HepG2 (cell line): ENCODE results near the gene SPAG4. TPM values are rescaled to one million over a fixed set of nuclear protein-coding genes. Genes with fewer than 3 reads are reported as not detected.

Experiments
- AHR ChIP-seq: IDR thresholded peaks from 2 replicates; pipeline ENCODE4 v1.6.1; 2018; ENCODE audit warnings: missing genetic modification reagents, missing compliant biosample characterization
- AKNA ChIP-seq: sonication (generic); formaldehyde crosslinking; IDR thresholded peaks from 2 replicates; pipeline ENCODE4 v1.4.0; 2020; ENCODE audit warnings: missing genetic modification reagents, borderline replicate concordance
- DBP ChIP-seq: sonication (generic); formaldehyde crosslinking; IDR thresholded peaks from 2 replicates; pipeline ENCODE4 v1.4.0; 2020; ENCODE audit warnings: missing genetic modification reagents; ENCODE audit errors: not compliant biosample characterization
- ESRRA ChIP-seq: sonication (generic); formaldehyde crosslinking; IDR thresholded peaks from 2 replicates; pipeline ENCODE4 v1.5.1; 2020; ENCODE audit warnings: mild to moderate bottlenecking, low read depth, missing genetic modification reagents
- ETS1 ChIP-seq: sonication (generic); formaldehyde crosslinking; IDR thresholded peaks from 2 replicates; pipeline ENCODE4 v1.4.0; 2020; ENCODE audit warnings: missing genetic modification reagents
- HCFC1 ChIP-seq: fragments of 150-350 bp; IDR thresholded peaks from 2 replicates; pipeline ENCODE4 v1.6.1; 2014; ENCODE audit warnings: low read depth, low read length
- HIVEP1 ChIP-seq: sonication (generic); formaldehyde crosslinking; IDR thresholded peaks from 2 replicates; pipeline ENCODE4 v1.4.0; 2020; ENCODE audit warnings: mild to moderate bottlenecking, missing genetic modification reagents
- IKZF5 ChIP-seq: IDR thresholded peaks from 2 replicates; pipeline ENCODE4 v1.6.1; 2018; ENCODE audit warnings: missing genetic modification reagents, mild to moderate bottlenecking, missing compliant biosample characterization
- SRY ChIP-seq: sonication (generic); formaldehyde crosslinking; IDR thresholded peaks from 2 replicates; pipeline ENCODE4 v1.8.0; 2022; ENCODE audit warnings: mild to moderate bottlenecking, missing genetic modification reagents
- ZBTB10 ChIP-seq: sonication (generic); formaldehyde crosslinking; IDR thresholded peaks from 2 replicates; pipeline ENCODE4 v1.4.0; 2020; ENCODE audit warnings: missing genetic modification reagents, borderline replicate concordance
- ZBTB38 ChIP-seq: sonication (generic); formaldehyde crosslinking; IDR thresholded peaks from 2 replicates; pipeline ENCODE4 v1.5.1; 2020; ENCODE audit warnings: mild to moderate bottlenecking, missing genetic modification reagents
- ZFP62 ChIP-seq: sonication (generic); formaldehyde crosslinking; IDR thresholded peaks from 2 replicates; pipeline ENCODE4 v1.4.0; 2020; ENCODE audit warnings: missing genetic modification reagents
- ZNF558 ChIP-seq: sonication (generic); formaldehyde crosslinking; IDR thresholded peaks from 2 replicates; pipeline ENCODE4 v1.9.0; 2022; ENCODE audit warnings: mild to moderate bottlenecking, missing genetic modification reagents, borderline replicate concordance
- ZNF839 ChIP-seq: sonication (generic); formaldehyde crosslinking; IDR thresholded peaks from 2 replicates; pipeline ENCODE4 v1.4.0; 2020; ENCODE audit warnings: missing genetic modification reagents, mild to moderate bottlenecking, borderline replicate concordance
- polyA plus RNA-seq, 8 experiments: library from polyadenylated mRNA; depleted of rRNA in 3 of 8; stranded (reverse) in 7 of 8; unstranded in 1 of 8; fragments of >200 nt; fragmentation: Illumina TruSeq in 4 of 8; extraction: Trizol in 4 of 8; gene quantifications; 2 replicates each; pipeline versions ENCODE4 v1.2.1 to v1.2.3, GENCODE V29; 2011 to 2016; ENCODE audit warnings: low read depth in 4 of 8, missing spikeins in 1 of 8, mixed read lengths in 1 of 8; ENCODE audit not compliant: insufficient read depth in 1 of 8
- total RNA-seq, 5 experiments: library from RNA; depleted of rRNA; stranded (reverse); fragments of >200 nt; fragmentation: Illumina TruSeq; extraction: Trizol; gene quantifications; 2 replicates each; pipeline ENCODE4 v1.2.3, GENCODE V29; 2016; ENCODE audit warnings: low read depth in 1 of 5

Gene SPAG4
- total and polyA plus RNA-seq, 2 of the 13 experiments (the other 11 are each of a cell fraction or from before 2014, with no cell fraction given), result 5.8 to 137 TPM

- peak; percentile 99 for TF ChIP-seq AKNA (CRISPR knock-in tag)
- peak; percentile 99 for TF ChIP-seq SRY (CRISPR knock-in tag)
- TF ChIP-seq AHR (CRISPR knock-in tag), result no peak; the same call in 1 of the 2 replicates
- peak; percentile 99 for TF ChIP-seq ETS1 (CRISPR knock-in tag)
- peak; percentile 81; the same call in 1 of the 2 replicates for TF ChIP-seq HIVEP1 (CRISPR knock-in tag)
- TF ChIP-seq ESRRA, result peak; percentile 78; the same call in 1 of the 2 replicates
- TF ChIP-seq DBP (CRISPR knock-in tag), result peak; percentile 97
- peak; percentile 92 for TF ChIP-seq IKZF5 (CRISPR knock-in tag)
- TF ChIP-seq ZBTB10 (CRISPR knock-in tag), result peak; percentile 87; the same call in 1 of the 2 replicates
- TF ChIP-seq ZNF839 (CRISPR knock-in tag), result peak; percentile 62; the same call in 1 of the 2 replicates
- TF ChIP-seq HCFC1, result no peak; the same call in 1 of the 2 replicates
- peak; percentile 99; the same call in 1 of the 2 replicates for TF ChIP-seq ZNF558
- peak; percentile 93 for TF ChIP-seq ZBTB38 (CRISPR knock-in tag)
- 0 out of 2 replicates have a peak, but pooled peaks have one; percentile 20 for TF ChIP-seq ZFP62
These were observed at the start of gene SPAG4 (continued) for GRCh38 chr20:35615667-35616464.
